Neural cell (in vitro differentiated cells): ENCODE data around the gene TNS2. TPM values are rescaled to one million over a fixed set of nuclear protein-coding genes. Genes with fewer than 3 reads are reported as not detected.
"Not testable (repeated sequence)": the region's sequence is repeated elsewhere in the genome, so short reads cannot be mapped to it uniquely, and the experiment has no call there.

Source experiments
- H2AFZ ChIP-seq: fragments of 200-600, 300-800 bp; sonication (generic), shearing (Covaris generic); 2 replicates; pipeline ENCODE4 v1.6.0; 2014; ENCODE audit warnings: low read depth, mild to moderate bottlenecking, antibody characterized with exemption, low read length, moderate library complexity
- H3F3A ChIP-seq: fragments of 200-600 bp; shearing (Covaris generic); 2 replicates; pipeline ENCODE4 v1.6.1; 2016; ENCODE audit warnings: mild to moderate bottlenecking, moderate library complexity, mixed read lengths, antibody characterized with exemption, low read length; ENCODE audit not compliant: insufficient read depth, poor library complexity, severe bottlenecking
- H3K27ac ChIP-seq: fragments of 200-600, 300-800 bp; sonication (generic), shearing (Covaris generic); 2 replicates; pipeline ENCODE4 v1.5.1; 2014; ENCODE audit warnings: mild to moderate bottlenecking, low read length, moderate library complexity
- H3K27me3 ChIP-seq: fragments of 300-800, 200-600 bp; sonication (generic), shearing (Covaris generic); 2 replicates; pipeline ENCODE4 v1.6.0; 2014; ENCODE audit warnings: mild to moderate bottlenecking, low read depth, low read length, moderate library complexity; ENCODE audit not compliant: insufficient read depth
- H3K36me3 ChIP-seq: fragments of 300-800, 200-600 bp; sonication (generic), shearing (Covaris generic); 2 replicates; pipeline ENCODE4 v1.5.1; 2014; ENCODE audit warnings: mild to moderate bottlenecking, antibody characterized with exemption, low read length, moderate library complexity; ENCODE audit not compliant: insufficient read depth
- H3K4me2 ChIP-seq: fragments of 300-800, 200-600 bp; sonication (generic), shearing (Covaris generic); 2 replicates; pipeline ENCODE4 v1.6.0; 2014; ENCODE audit warnings: mild to moderate bottlenecking, low read length
- H3K4me3 ChIP-seq: fragments of 300-800, 200-600 bp; sonication (generic), shearing (Covaris generic); 2 replicates; pipeline ENCODE4 v1.5.1; 2014; ENCODE audit warnings: mild to moderate bottlenecking, low read length, moderate library complexity
- H3K79me2 ChIP-seq: fragments of 200-600 bp; shearing (Covaris generic); replicated peaks from 2 replicates; pipeline ENCODE4 v1.6.0; 2014; ENCODE audit warnings: mild to moderate bottlenecking, low read length, moderate library complexity; ENCODE audit not compliant: insufficient read depth
- H3K9ac ChIP-seq: fragments of 300-800, 200-600 bp; sonication (generic), shearing (Covaris generic); 2 replicates; pipeline ENCODE4 v1.6.1; 2016; ENCODE audit warnings: mild to moderate bottlenecking, low read length, mixed read lengths
- H3K9me2 ChIP-seq: fragments of 200-600 bp; shearing (Covaris generic); 2 replicates; pipeline ENCODE4 v1.6.1; 2016; ENCODE audit warnings: mild to moderate bottlenecking, low read length, mixed read lengths; ENCODE audit not compliant: insufficient read depth
- H3K9me3 ChIP-seq: fragments of 200-600, 300-800 bp; sonication (generic), shearing (Covaris generic); 2 replicates; pipeline ENCODE4 v1.6.1; 2016; ENCODE audit warnings: mild to moderate bottlenecking, mixed run types, low read length, moderate library complexity, mixed read lengths
- H4K20me1 ChIP-seq: fragments of 200-600 bp; shearing (Covaris generic); 2 replicates; pipeline ENCODE4 v1.6.1; 2016; ENCODE audit warnings: mild to moderate bottlenecking, mixed run types; ENCODE audit not compliant: insufficient read depth
- EP300 ChIP-seq: fragments of 450-650 bp; conservative IDR thresholded peaks from 2 replicates; pipeline ENCODE4 v1.6.1; 2014; ENCODE audit warnings: antibody characterized with exemption, mild to moderate bottlenecking, moderate library complexity; ENCODE audit not compliant: poor library complexity, severe bottlenecking
- EZH2 ChIP-seq: fragments of 200-600, 300-800 bp; shearing (Covaris generic), sonication (generic); IDR thresholded peaks from 2 replicates; pipeline ENCODE4 v1.6.1; 2014; ENCODE audit warnings: antibody characterized with exemption, low read length, borderline replicate concordance, mild to moderate bottlenecking; ENCODE audit not compliant: insufficient read depth, poor library complexity, severe bottlenecking
- MXI1 ChIP-seq: fragments of 450-650 bp; conservative IDR thresholded peaks from 2 replicates; pipeline ENCODE4 v1.6.1; 2014; ENCODE audit warnings: antibody characterized with exemption, mild to moderate bottlenecking; ENCODE audit not compliant: poor library complexity, severe bottlenecking
- POLR2AphosphoS5 ChIP-seq: IDR thresholded peaks from 2 replicates; pipeline ENCODE4 v1.6.1; 2012
- RAD21 ChIP-seq: fragments of 450-650 bp; conservative IDR thresholded peaks from 2 replicates; pipeline ENCODE4 v1.6.1; 2014; ENCODE audit warnings: antibody characterized with exemption, mild to moderate bottlenecking, moderate library complexity
- SMC3 ChIP-seq: fragments of 450-650 bp; conservative IDR thresholded peaks from 2 replicates; pipeline ENCODE4 v1.6.1; 2014; ENCODE audit warnings: antibody characterized with exemption, mild to moderate bottlenecking, moderate library complexity; ENCODE audit not compliant: poor library complexity
- TAF1 ChIP-seq: IDR thresholded peaks from 2 replicates; pipeline ENCODE4 v1.6.1; 2012; ENCODE audit warnings: low read depth
- polyA plus RNA-seq: library from polyadenylated mRNA; depleted of rRNA; stranded (reverse); fragments of >200 nt; gene quantifications from 2 replicates; pipeline ENCODE4 v1.2.3, GENCODE V29; 2014
- TF ChIP-seq, protein P1 (sequence below): fragments of 450-650 bp; IDR thresholded peaks from 2 replicates; pipeline ENCODE4 v1.5.1; 2014; ENCODE audit warnings: antibody characterized with exemption, mild to moderate bottlenecking, moderate library complexity; ENCODE audit not compliant: poor library complexity, severe bottlenecking
- TF ChIP-seq, protein P2 (sequence below): IDR thresholded peaks from 2 replicates; pipeline ENCODE4 v1.6.1; 2012; ENCODE audit warnings: borderline replicate concordance

TNS2 gene
- polyA plus RNA-seq, 1 donor from 2014 or later: 4.2 TPM

GRCh38 chr12:53094394-53094787 is 44.5 kb downstream of the TNS2 start:
- Histone ChIP-seq H3K4me2 (no peak overlapping the region), H3K27ac (no peak overlapping the region), H3K9me3 (no peaks in the 10 kb centered on the region), H3K27me3 (peaks cover 38% of the 10 kb centered on the region), H3F3A (no peaks in the 10 kb centered on the region), H3K4me3 (no peak overlapping the region), H3K9me2 (no peaks in the 10 kb centered on the region), H3K79me2 (no peaks in the 10 kb centered on the region), H4K20me1 (no peaks in the 10 kb centered on the region), H3K9ac (no peak overlapping the region), H2AFZ (no peak overlapping the region), H3K36me3 (no peaks in the 10 kb centered on the region)
- TF ChIP-seq TAF1 (no peak), EP300 (no peak), POLR2AphosphoS5 (no peak), MXI1 (no peak), SMC3 (no peak), EZH2 (no peak), RAD21 (no peak)
- TF ChIP-seq, protein P1, sequence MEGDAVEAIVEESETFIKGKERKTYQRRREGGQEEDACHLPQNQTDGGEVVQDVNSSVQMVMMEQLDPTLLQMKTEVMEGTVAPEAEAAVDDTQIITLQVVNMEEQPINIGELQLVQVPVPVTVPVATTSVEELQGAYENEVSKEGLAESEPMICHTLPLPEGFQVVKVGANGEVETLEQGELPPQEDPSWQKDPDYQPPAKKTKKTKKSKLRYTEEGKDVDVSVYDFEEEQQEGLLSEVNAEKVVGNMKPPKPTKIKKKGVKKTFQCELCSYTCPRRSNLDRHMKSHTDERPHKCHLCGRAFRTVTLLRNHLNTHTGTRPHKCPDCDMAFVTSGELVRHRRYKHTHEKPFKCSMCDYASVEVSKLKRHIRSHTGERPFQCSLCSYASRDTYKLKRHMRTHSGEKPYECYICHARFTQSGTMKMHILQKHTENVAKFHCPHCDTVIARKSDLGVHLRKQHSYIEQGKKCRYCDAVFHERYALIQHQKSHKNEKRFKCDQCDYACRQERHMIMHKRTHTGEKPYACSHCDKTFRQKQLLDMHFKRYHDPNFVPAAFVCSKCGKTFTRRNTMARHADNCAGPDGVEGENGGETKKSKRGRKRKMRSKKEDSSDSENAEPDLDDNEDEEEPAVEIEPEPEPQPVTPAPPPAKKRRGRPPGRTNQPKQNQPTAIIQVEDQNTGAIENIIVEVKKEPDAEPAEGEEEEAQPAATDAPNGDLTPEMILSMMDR: no peak
- TF ChIP-seq, protein P2, sequence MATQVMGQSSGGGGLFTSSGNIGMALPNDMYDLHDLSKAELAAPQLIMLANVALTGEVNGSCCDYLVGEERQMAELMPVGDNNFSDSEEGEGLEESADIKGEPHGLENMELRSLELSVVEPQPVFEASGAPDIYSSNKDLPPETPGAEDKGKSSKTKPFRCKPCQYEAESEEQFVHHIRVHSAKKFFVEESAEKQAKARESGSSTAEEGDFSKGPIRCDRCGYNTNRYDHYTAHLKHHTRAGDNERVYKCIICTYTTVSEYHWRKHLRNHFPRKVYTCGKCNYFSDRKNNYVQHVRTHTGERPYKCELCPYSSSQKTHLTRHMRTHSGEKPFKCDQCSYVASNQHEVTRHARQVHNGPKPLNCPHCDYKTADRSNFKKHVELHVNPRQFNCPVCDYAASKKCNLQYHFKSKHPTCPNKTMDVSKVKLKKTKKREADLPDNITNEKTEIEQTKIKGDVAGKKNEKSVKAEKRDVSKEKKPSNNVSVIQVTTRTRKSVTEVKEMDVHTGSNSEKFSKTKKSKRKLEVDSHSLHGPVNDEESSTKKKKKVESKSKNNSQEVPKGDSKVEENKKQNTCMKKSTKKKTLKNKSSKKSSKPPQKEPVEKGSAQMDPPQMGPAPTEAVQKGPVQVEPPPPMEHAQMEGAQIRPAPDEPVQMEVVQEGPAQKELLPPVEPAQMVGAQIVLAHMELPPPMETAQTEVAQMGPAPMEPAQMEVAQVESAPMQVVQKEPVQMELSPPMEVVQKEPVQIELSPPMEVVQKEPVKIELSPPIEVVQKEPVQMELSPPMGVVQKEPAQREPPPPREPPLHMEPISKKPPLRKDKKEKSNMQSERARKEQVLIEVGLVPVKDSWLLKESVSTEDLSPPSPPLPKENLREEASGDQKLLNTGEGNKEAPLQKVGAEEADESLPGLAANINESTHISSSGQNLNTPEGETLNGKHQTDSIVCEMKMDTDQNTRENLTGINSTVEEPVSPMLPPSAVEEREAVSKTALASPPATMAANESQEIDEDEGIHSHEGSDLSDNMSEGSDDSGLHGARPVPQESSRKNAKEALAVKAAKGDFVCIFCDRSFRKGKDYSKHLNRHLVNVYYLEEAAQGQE: no peak

GRCh38 chr12:53094796-53095595 is 45.1 kb downstream of the TNS2 start:
- H2AFZ ChIP-seq, H3K36me3 ChIP-seq: not testable (repeated sequence)
- H3K27me3 ChIP-seq: peaks cover 38% of the 10 kb centered on the region

DNA sequence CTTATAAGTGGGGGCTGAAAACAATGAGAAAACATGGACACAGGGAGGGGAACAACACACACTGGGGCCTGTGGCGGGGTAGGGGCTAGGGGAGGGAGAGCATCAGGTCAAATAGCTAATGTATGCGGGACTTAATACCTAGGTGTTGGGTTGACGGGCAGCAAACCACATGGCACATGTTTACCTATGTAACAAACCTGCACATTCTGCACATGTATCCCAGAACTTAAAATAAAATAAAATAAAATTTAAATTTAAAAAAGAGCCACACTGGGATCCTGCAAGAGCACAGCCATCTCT is 45.7 kb downstream of the TNS2 start:
- not testable (repeated sequence) for H3K9me2 ChIP-seq, H3F3A ChIP-seq, H3K9ac ChIP-seq, H3K4me3 ChIP-seq, H3K9me3 ChIP-seq, H4K20me1 ChIP-seq, H3K4me2 ChIP-seq, H3K79me2 ChIP-seq, H2AFZ ChIP-seq, H3K27ac ChIP-seq, H3K36me3 ChIP-seq
- peaks cover 38% of the 10 kb centered on the region for H3K27me3 ChIP-seq

More at GRCh38 chr12:53094796-53095595, 45.1 kb downstream of the TNS2 start:
- H3K79me2 ChIP-seq, H3K9me3 ChIP-seq, H3K9ac ChIP-seq, H4K20me1 ChIP-seq, H3K27ac ChIP-seq, H3K9me2 ChIP-seq, H3F3A ChIP-seq, H3K4me3 ChIP-seq, H3K4me2 ChIP-seq: not testable (repeated sequence)
